ENCODE measurements around the gene ZNF726.
"Not testable (repeated sequence)": the region's sequence is repeated elsewhere in the genome, so short reads cannot be mapped to it uniquely, and the experiment has no call there.

The ZNF726 gene

DNA sequence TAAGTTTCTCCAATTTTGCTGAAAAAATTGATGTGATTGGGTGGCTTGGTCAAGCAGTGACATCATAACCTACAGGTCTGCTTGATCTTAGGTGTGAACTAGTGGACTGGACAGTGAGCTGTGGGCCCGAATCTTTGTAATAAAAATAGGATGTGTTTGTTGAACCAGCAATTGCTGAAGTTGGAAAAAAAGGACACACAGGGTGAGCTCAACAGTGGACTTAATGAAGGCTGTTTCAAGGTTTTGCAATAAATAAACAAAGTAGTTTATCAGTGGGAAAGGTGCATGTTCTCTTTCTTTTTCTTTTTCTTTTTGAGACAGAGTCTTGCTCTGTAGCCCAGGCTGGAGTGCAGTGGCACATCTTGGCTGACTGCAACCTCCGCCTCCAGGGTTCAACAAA, 30.3 kb upstream of the ZNF726 start:
- no peak overlapping the region for H3K4me3 ChIP-seq (ENCODE audit: low read depth, low read length)
- TF ChIP-seq, protein P1, sequence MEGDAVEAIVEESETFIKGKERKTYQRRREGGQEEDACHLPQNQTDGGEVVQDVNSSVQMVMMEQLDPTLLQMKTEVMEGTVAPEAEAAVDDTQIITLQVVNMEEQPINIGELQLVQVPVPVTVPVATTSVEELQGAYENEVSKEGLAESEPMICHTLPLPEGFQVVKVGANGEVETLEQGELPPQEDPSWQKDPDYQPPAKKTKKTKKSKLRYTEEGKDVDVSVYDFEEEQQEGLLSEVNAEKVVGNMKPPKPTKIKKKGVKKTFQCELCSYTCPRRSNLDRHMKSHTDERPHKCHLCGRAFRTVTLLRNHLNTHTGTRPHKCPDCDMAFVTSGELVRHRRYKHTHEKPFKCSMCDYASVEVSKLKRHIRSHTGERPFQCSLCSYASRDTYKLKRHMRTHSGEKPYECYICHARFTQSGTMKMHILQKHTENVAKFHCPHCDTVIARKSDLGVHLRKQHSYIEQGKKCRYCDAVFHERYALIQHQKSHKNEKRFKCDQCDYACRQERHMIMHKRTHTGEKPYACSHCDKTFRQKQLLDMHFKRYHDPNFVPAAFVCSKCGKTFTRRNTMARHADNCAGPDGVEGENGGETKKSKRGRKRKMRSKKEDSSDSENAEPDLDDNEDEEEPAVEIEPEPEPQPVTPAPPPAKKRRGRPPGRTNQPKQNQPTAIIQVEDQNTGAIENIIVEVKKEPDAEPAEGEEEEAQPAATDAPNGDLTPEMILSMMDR (conservative IDR thresholded peaks at IDR 0.05; ENCODE audit: low read depth, low read length) = no peak

DNA sequence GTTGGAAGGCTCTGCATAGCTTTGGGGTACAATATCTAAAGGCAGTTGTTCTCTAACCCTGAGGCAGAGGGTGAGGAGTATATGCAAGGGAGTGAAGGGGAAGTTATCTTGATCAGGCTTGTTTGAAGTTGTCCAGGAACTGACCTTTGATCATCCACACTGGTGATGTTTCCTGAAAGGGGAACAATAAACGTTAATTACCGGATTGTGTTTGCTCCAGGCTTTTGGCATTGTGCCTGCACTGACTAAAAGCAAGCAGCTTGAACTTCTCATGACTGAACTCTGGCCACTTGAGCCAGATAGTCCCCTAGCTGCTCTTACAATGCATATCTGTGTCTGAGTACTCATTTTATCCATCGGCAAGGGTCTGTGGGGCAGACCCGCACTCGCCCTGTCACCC, 27.0 kb upstream of the ZNF726 start:
- TF ChIP-seq, protein P1 (conservative IDR thresholded peaks at IDR 0.05; ENCODE audit: low read depth, low read length) = no peak
- DNase-seq (ENCODE audit: low read depth) = no peak
- H3K4me3 ChIP-seq (ENCODE audit: low read depth, low read length) = no peak overlapping the region

More for the DNA sequence above, 30.3 kb upstream of the ZNF726 start:
- no peak for DNase-seq (ENCODE audit: low read depth)

DNA sequence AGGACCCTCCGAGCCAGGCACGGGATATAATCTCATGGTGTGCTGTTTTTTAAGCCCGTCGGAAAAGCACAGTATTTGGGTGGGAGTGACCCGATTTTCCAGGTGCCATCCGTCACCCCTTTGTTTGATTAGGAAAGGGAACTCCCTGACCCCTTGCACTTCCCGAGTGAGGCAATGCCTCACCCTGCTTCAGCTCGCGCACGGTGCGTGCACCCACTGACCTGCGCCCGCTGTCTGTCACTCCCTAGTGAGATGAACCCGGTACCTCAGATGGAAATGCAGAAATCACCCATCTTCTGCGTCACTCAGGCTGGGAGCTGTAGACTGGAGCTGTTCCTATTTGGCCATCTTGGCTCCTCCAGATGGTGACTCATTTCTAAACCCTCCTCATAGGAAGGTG, 18.6 kb upstream of the ZNF726 start:
- DNase-seq (ENCODE audit: low read depth); H3K4me3 ChIP-seq (ENCODE audit: low read depth, low read length): not testable (repeated sequence)

DNA sequence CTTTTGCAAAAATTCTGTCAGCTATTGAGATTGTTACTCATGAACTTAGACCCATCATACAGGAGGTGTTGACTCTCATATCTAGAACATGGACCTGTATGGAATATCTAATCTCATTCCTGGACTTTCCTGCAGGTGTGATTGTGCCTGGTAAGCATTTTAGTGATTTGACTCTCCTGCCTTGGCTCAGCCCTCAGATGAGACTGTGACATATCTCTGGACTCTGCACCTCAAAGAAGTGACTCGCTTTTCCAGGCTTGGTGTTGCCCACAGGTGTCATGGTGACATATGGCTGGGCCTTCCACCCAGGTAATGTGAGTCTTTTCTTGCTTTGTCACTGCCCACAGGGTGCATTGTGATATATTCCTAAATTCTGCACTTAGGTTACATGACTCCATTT, 17.8 kb upstream of the ZNF726 start:
- DNase-seq (ENCODE audit: low read depth) = no peak
- H3K4me3 ChIP-seq (ENCODE audit: low read depth, low read length) = no peak overlapping the region
- TF ChIP-seq, protein P1 (conservative IDR thresholded peaks at IDR 0.05; ENCODE audit: low read depth, low read length) = no peak

DNA sequence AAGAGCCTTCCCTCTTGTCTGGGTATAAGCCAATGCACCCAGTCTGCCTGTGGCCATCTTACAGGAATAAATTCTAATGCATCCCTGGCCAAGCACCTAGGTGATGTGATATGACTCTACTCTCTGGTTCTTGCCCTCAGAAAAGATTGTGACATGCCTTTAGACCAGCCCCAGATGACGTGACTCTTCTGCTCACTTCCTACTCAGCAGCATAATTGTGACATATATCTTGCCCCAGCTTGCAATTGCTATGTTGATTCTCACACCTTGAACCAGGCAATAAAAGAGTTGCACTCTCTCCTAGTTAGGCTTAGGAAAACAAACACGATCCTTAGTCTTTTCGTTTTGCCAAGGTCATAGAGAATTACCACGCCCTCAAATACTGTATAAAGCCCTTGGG, 13.3 kb upstream of the ZNF726 start:
- TF ChIP-seq, protein P1 (conservative IDR thresholded peaks at IDR 0.05; ENCODE audit: low read depth, low read length) = no peak
- DNase-seq (ENCODE audit: low read depth) = no peak
- no peak overlapping the region for H3K4me3 ChIP-seq (ENCODE audit: low read depth, low read length)

DNA sequence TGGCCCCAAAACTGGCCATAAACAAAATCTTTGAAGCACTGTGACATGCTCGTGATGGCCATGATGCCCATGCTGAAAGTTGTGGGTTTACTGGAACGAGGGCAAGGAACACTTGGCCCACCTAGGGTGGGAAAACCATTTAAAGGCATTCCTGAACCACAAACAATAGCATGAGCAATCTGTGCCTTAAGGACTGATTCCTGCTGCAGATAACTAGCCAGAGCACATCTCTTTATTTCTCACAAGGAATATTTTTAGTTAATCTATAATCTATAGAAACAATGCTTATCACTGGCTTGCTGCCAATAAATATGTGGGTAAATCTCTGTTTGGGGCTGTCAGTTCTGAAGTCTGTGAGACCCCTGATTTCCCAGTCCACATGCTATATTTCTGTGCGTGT, 10.3 kb upstream of the ZNF726 start:
- TF ChIP-seq, protein P1 (conservative IDR thresholded peaks at IDR 0.05; ENCODE audit: low read depth, low read length) = no peak
- no peak for DNase-seq (ENCODE audit: low read depth)
- H3K4me3 ChIP-seq (ENCODE audit: low read depth, low read length) = no peak overlapping the region

DNA sequence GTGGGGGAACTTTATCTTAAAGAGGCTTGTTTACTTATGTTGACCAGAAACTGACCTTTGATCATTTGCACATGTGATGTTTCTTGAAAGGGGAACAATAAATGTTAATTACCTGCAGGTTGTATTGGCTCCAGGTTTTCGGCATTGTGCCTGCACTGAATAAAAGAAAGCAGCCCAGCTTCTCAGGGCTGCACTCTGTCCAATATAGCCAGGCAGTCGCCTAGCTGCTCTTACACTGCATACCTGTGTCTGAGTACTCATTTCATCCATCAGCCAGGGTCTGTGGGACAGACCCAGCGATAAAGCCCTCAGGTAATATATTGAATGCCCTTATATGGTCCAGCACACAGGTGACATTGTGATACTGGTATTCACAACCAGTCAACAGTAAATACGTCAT, 8.9 kb upstream of the ZNF726 start:
- DNase-seq (ENCODE audit: low read depth) = no peak
- no peak overlapping the region for H3K4me3 ChIP-seq (ENCODE audit: low read depth, low read length)
- TF ChIP-seq, protein P1 (conservative IDR thresholded peaks at IDR 0.05; ENCODE audit: low read depth, low read length) = no peak

DNA sequence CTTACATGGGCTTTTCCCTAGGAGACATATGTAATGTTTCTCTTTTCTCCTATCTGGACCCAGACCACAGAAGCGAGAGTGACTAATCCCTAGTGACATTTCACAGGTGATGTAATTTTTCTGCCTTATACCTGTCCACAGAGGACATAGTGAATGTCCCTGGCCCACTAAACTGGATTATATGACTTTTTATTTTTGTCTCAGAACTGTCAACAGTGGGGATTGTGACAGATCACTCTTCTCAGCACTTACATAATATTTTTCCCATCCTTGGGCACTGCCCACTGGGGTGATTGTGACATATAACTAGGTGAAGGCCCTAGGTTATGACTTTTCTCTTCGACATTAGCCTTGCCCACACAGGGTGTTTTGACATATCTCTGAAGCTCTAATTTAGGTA, 7.9 kb upstream of the ZNF726 start:
- H3K4me3 ChIP-seq (ENCODE audit: low read depth, low read length) = no peak overlapping the region
- TF ChIP-seq, protein P1 (conservative IDR thresholded peaks at IDR 0.05; ENCODE audit: low read depth, low read length) = no peak
- DNase-seq (ENCODE audit: low read depth) = no peak
